Adrenal gland (tissue), 12 donors: ENCODE results near the gene NDEL1. TPM values are rescaled to one million over a fixed set of nuclear protein-coding genes. Genes with fewer than 3 reads are reported as not detected.
A peak's percentile ranks its signal among the peaks of the same experiment; 100 is the strongest.

ENCODE experiments used
- DNase-seq, 7 donors: peaks; one replicate each; pipeline ENCODE4 v3.0.0-alpha.2; 2019 to 2020
- H3K27ac ChIP-seq, 5 donors: fragments of 200-600 bp; sonication (generic) in 4 of 5; 1 replicate in 3 of 5; 2 replicates in 2 of 5; pipeline versions ENCODE4 v1.5.1 to v1.8.0; 2016 to 2020; ENCODE audit warnings: mild to moderate bottlenecking in 1 of 5
- H3K27me3 ChIP-seq: fragments of 200-600 bp; 2 replicates; pipeline ENCODE4 v1.8.0; 2021
- H3K36me3 ChIP-seq, 2 donors: fragments of 200-600 bp; replicated peaks in 1 of 2; 1 replicate in 1 of 2; 2 replicates in 1 of 2; pipeline versions ENCODE4 v1.5.1 to v1.8.0; 2018 to 2022
- H3K4me1 ChIP-seq, 2 donors: fragments of 200-600 bp; replicated peaks in 1 of 2; 1 replicate in 1 of 2; 2 replicates in 1 of 2; pipeline versions ENCODE4 v1.5.1 to v1.8.0; 2018 to 2021
- H3K4me3 ChIP-seq, 4 donors: fragments of 200-600 bp; sonication (generic) in 3 of 4; one replicate each; pipeline ENCODE4 v1.5.1; 2016 to 2018
- H3K9me3 ChIP-seq, 3 donors: fragments of 200-600 bp; sonication (generic) in 1 of 3; replicated peaks in 1 of 3; 1 replicate in 2 of 3; 2 replicates in 1 of 3; pipeline versions ENCODE4 v1.5.1 to v1.8.0; 2016 to 2021
- POLR2A ChIP-seq, 2 donors: fragments of 450-650 bp; IDR thresholded peaks; one replicate each; pipeline ENCODE4 v1.6.1; 2017; ENCODE audit warnings: antibody characterized with exemption in 2 of 2, mild to moderate bottlenecking in 2 of 2, moderate library complexity in 1 of 2
- WGBS, 4 donors: extraction: QIAGEN DNeasy Blood & Tissue Kit in 2 of 4; methylation state at CpG; one replicate each; pipeline versions ENCODE4 v1.1.5 to v1.1.7; 2013 to 2017; 5-methylcytosine and 5-hydroxymethylcytosine counted together
- intact Hi-C, 2 donors: fragments of 100-400 bp; cut with DNase I; formaldehyde crosslinking; loops; one replicate each; pipeline versions ENCODE4 v1.14.1 to v1.15.0; 2022 to 2023
- polyA plus RNA-seq, 3 donors: library from polyadenylated mRNA; stranded (reverse); fragments of 200-250 nt in 2 of 3; fragments of 350-450 nt in 1 of 3; fragmentation: Illumina TruSeq in 1 of 3; extraction: RNeasy Lipid Tissue Mini Kit (QIAGEN cat#74804) in 1 of 3; gene quantifications; one replicate each; pipeline ENCODE4 v1.2.3, GENCODE V29; 2013 to 2014
- total RNA-seq, 9 donors: library from RNA; depleted of rRNA in 4 of 9; stranded (reverse); fragments of >200 nt in 4 of 9; fragments of 120-200 nt in 1 of 9; fragmentation: NEBNext Ultra II Directional in 1 of 9; extraction: Animal tissue kit (Norgen Biotek cat#: 25700) in 1 of 9; gene quantifications; one replicate each; pipeline versions ENCODE4 v1.1.0 to v1.2.4, GENCODE V29; 2013 to 2023
- TF ChIP-seq, protein P1 (sequence below), 6 experiments: fragments of 450-650 bp in 4 of 6; fragments of 200-600 bp in 2 of 6; sonication (generic) in 1 of 6; IDR thresholded peaks; 1 replicate in 5 of 6; 2 replicates in 1 of 6; pipeline versions ENCODE4 v1.5.1 to v1.8.0; 2016 to 2021; ENCODE audit warnings: antibody characterized with exemption in 6 of 6, mild to moderate bottlenecking in 2 of 6, moderate library complexity in 1 of 6
- donor health status: healthy with polysubstance abuse.
- donor health status: Bipolar disorder and iron deficiency.
- donor health status: DM: yes; HTN: yes; CAD: no.
- donor health status: DM: no; HTN: no; CAD: no.
- donor health status: DM: no; HTN: no; CAD: no.
- donor health status: DM: yes; HTN: yes; CAD: no.

NDEL1 gene
- total and polyA plus RNA-seq, 12 donors: 21.9 to 265 (median 47.0) TPM

GRCh38 chr17:8481089-8481488 lies 45.4 kb downstream of the NDEL1 start:
- H3K4me1 ChIP-seq: peaks cover 11 to 16% of the 10 kb centered on the region in 2 donors
- H3K36me3 ChIP-seq: peaks cover 0 to 49% of the 10 kb centered on the region in 2 donors
- no peak overlapping the region for H3K4me3 ChIP-seq
- 94 to 100% (median 95%) methylated on average over 1 to 20 of the region's 22 CpGs for WGBS, 4 donors
- intact Hi-C loops: no loop called here
- H3K27ac ChIP-seq: no peak overlapping the region
- DNase-seq: peak in 1 of 7 donors; percentile 51
- no peak for TF ChIP-seq POLR2A (IDR thresholded peaks at IDR 0.05)
- TF ChIP-seq, protein P1, sequence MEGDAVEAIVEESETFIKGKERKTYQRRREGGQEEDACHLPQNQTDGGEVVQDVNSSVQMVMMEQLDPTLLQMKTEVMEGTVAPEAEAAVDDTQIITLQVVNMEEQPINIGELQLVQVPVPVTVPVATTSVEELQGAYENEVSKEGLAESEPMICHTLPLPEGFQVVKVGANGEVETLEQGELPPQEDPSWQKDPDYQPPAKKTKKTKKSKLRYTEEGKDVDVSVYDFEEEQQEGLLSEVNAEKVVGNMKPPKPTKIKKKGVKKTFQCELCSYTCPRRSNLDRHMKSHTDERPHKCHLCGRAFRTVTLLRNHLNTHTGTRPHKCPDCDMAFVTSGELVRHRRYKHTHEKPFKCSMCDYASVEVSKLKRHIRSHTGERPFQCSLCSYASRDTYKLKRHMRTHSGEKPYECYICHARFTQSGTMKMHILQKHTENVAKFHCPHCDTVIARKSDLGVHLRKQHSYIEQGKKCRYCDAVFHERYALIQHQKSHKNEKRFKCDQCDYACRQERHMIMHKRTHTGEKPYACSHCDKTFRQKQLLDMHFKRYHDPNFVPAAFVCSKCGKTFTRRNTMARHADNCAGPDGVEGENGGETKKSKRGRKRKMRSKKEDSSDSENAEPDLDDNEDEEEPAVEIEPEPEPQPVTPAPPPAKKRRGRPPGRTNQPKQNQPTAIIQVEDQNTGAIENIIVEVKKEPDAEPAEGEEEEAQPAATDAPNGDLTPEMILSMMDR (IDR thresholded peaks at IDR 0.05): no peak
- no peaks in the 10 kb centered on the region for H3K9me3 ChIP-seq
- H3K27me3 ChIP-seq: no peaks in the 10 kb centered on the region

DNA sequence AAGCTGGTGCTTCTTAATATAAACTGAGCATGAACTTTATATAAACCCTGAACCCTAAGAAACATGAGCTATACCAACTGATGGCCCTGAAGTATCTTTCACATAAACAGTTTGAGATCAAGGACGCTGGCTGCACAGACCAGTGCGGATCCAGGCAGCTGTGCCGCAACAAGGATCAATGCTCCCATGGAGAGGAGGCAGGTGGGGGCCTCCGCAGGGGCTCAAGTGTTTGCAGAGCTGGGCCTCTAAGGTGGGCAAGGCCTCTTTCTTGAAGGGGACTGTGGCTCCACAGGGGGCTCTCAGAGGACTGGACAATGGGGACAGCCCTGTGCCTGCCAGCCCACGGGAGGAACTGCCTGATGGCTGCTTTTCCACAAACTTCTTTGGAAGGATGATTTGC lies 46.0 kb downstream of the NDEL1 start:
- Histone ChIP-seq H3K9me3 (no peaks in the 10 kb centered on the region), H3K27ac (no peak overlapping the region), H3K36me3 (peaks cover 0 to 43% of the 10 kb centered on the region in 2 donors), H3K4me3 (no peak overlapping the region), H3K27me3 (no peaks in the 10 kb centered on the region), H3K4me1 (peaks cover 11 to 16% of the 10 kb centered on the region in 2 donors)
- WGBS, 4 donors: 78 to 84% (median 82%) methylated on average over 3 to 5 of the region's 5 CpGs
- intact Hi-C loops: no loop called here
- TF ChIP-seq, protein P1 (IDR thresholded peaks at IDR 0.05): no peak
- no peak for TF ChIP-seq POLR2A (IDR thresholded peaks at IDR 0.05)
- DNase-seq: peak in 1 of 7 donors; percentile 45

DNA sequence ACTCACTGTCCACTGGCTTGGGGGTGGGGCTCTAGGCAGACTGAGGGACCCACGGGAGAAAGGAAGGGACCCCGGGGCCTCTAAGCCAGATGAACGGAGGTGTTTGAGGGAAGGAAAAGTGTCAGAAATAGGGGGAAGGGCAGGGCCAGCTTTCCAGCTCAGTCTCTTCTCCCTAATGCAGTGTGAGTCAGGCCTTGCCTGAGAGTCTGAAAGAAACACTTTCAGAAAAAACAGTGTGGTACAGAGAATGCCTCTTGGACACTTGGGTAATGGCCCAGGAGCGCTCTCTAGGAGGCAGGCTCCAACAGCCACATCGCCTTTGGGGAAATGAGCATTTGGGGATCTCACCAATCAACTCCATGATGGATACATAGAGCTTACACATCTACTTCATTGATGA lies 46.9 kb downstream of the NDEL1 start:
- H3K27me3 ChIP-seq: no peaks in the 10 kb centered on the region
- no peaks in the 10 kb centered on the region for H3K9me3 ChIP-seq
- intact Hi-C loops: no loop called here
- H3K4me1 ChIP-seq: peaks cover 11 to 16% of the 10 kb centered on the region in 2 donors
- no peak for TF ChIP-seq POLR2A (IDR thresholded peaks at IDR 0.05)
- TF ChIP-seq, protein P1 (IDR thresholded peaks at IDR 0.05): no peak
- peak in 1 of 7 donors; percentile 46 for DNase-seq
- WGBS, 4 donors: 84 to 91% (median 89%) methylated on average over 5 of the region's 5 CpGs
- H3K4me3 ChIP-seq: no peak overlapping the region
- peaks cover 0 to 35% of the 10 kb centered on the region in 2 donors for H3K36me3 ChIP-seq
- H3K27ac ChIP-seq: no peak overlapping the region

- 93 to 100% (median 98%) methylated on average over 1 of the region's 1 CpG for WGBS, 4 donors
- DNase-seq: no peak
- intact Hi-C loops: no loop called here
- TF ChIP-seq POLR2A (IDR thresholded peaks at IDR 0.05): no peak
- TF ChIP-seq, protein P1 (IDR thresholded peaks at IDR 0.05): no peak
- Histone ChIP-seq H3K4me1 (peaks cover 11 to 12% of the 10 kb centered on the region in 2 donors), H3K36me3 (peaks cover 0 to 26% of the 10 kb centered on the region in 2 donors), H3K27me3 (no peaks in the 10 kb centered on the region), H3K4me3 (no peak overlapping the region), H3K9me3 (no peaks in the 10 kb centered on the region), H3K27ac (no peak overlapping the region)
These were observed 48.8 kb downstream of the NDEL1 start for GRCh38 chr17:8484465-8484864.
